GM12875 (cell line): ENCODE results near the gene PTPRG.

Experiments
- H3K4me3 ChIP-seq: one replicate; pipeline ENCODE4 v1.5.1; 2011; ENCODE audit warnings: low read depth, low read length, control low read depth
- TF ChIP-seq, protein P1 (sequence below): IDR thresholded peaks from 2 replicates; pipeline ENCODE4 v1.5.1; 2011; ENCODE audit warnings: low read depth, mild to moderate bottlenecking, control low read depth, inconsistent platforms, low read length, moderate library complexity, borderline replicate concordance; ENCODE audit not compliant: insufficient read depth

The PTPRG gene

DNA sequence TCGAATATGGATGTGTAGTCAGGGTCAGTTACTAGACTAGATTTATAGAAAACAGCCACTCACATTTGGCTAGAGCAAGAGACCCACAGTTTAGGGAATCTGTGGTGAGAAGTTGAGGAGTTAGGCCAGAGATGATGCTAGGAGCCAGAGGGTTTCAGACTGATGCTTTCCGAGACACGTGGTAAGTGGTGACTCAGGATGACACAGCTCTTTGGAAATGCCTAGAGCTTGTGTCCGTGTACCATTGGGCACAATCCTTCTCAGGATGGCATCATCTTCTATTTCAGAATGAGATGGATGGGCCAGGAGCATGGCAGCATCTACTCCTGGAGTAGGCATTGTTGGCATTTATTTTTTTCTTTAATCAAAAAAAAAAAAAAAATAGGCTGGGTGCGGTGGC is 28.5 kb downstream of the PTPRG start:
- TF ChIP-seq, protein P1, sequence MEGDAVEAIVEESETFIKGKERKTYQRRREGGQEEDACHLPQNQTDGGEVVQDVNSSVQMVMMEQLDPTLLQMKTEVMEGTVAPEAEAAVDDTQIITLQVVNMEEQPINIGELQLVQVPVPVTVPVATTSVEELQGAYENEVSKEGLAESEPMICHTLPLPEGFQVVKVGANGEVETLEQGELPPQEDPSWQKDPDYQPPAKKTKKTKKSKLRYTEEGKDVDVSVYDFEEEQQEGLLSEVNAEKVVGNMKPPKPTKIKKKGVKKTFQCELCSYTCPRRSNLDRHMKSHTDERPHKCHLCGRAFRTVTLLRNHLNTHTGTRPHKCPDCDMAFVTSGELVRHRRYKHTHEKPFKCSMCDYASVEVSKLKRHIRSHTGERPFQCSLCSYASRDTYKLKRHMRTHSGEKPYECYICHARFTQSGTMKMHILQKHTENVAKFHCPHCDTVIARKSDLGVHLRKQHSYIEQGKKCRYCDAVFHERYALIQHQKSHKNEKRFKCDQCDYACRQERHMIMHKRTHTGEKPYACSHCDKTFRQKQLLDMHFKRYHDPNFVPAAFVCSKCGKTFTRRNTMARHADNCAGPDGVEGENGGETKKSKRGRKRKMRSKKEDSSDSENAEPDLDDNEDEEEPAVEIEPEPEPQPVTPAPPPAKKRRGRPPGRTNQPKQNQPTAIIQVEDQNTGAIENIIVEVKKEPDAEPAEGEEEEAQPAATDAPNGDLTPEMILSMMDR = no peak
- no peak overlapping the region for H3K4me3 ChIP-seq

DNA sequence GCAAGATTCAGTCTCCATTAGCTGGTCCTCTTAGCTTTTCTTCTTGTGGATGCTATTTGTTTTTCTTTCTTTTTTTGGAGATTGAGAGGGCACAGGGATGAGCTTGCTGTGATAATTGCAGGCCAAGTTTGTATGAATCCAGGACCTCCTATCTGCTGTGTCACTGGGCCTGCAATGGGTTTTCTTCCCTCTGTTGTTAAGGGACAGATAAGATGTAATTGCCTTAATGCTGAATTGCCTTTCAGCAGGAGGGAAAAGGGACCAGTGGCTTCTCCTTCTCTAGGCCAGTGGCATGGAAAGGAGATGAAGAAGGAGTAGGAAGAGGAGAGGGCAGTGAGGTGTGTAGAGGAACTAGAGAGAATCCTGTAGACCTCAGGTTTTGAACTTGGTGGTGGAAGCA is 29.9 kb downstream of the PTPRG start:
- no peak overlapping the region for H3K4me3 ChIP-seq
- TF ChIP-seq, protein P1 = no peak

DNA sequence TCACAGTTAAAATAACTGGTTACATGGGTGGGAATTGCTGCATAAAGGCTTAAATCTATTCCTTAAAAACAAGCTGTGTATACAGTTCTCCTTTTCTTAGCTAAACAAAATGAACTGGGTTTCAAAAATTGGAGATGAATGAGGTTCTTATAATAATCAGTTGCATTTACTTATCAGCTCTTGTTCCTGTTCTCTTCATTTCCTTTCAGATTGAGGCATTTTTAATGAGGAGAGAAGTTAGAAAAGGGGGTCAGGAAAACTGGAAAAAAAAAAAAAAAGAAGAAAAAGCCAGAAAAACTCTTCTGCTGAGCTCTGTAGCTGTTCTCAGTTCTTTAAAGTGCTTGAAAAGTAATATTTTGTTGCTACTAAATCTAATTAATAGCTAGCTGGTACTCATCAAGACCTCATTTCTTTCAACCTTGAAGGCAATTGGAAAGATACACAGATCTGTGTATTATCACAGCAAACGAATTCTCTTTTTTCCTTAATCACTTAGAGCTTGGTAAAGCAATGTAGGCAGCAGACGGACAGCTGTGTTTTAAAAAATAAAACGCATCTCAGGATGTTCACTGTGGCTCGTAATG is 32.2 kb downstream of the PTPRG start:
- TF ChIP-seq, protein P1 = no peak
- no peak overlapping the region for H3K4me3 ChIP-seq

DNA sequence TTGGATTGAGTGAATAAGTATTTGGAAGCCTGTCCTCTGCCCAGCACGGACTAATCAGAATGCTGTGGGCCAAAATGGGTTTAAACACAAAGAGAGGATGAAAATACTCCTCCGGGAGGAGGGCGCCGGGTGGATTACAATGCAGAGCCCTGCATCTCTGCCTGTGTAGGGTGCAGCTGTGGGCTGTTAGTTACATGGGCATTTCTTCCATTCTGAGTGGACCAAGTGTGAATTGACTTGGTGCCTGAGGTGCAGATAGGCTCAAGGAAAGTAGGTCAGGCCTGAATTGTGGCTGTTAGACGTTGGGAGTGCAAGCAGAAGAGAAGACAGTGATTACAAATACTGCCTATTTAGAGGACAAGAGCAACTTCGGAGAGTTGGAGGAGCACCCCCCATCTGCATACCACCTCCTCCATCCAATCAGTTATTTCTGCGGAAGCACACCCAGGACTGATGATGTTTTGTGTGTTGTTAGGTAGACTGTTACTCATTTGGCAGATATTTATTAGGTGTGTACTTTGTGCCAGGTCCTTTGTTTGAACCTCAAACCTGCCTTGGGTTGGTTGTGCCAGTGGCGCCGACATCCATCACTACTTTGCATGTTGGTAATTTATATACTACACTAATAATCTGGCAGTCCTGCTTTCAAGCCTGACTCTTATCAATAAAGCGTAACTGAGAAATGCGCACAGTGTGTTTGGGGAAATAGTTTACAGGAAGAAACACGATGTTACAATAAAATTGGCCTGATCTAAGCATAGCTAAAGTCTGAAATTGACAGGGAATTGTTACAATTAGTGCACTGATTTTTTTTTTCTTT is 33.0 kb downstream of the PTPRG start:
- TF ChIP-seq, protein P1 = no peak
- H3K4me3 ChIP-seq = no peak overlapping the region

DNA sequence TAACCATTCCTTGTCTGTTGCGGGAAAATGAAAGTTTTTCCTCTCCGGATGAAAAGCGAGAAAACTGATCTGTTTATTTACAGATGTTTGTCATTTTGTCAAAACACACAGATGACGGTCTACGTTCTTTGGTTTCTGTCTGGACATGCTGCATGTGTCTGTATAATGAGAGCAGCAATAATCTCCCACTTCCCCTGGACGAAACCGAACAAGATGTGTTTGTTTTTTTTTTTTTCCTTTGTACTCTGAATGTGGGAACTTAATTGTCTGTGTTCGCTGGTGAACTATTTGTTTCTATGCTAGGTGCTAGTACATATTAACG is 33.6 kb downstream of the PTPRG start:
- TF ChIP-seq, protein P1 = no peak
- no peak overlapping the region for H3K4me3 ChIP-seq

DNA sequence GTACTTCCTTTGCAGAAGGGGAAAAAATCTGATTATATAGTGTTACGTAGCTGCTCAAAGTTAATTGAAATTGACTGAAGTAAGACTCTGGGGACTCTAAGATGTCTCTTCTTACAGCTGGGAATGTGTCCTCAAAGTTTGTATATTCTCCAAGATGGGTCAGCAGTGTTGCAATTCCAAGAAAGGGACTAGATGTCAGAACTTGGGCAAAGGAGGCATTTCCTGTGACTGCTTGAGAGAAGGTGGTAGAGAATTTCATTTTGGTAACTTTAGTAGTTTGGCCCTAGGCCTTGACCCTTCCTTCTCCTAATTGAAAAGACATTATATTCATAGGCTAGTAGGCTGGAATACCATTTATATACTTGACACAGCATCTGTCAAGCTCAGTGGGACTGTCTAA is 33.9 kb downstream of the PTPRG start:
- H3K4me3 ChIP-seq = no peak overlapping the region
- TF ChIP-seq, protein P1 = no peak

DNA sequence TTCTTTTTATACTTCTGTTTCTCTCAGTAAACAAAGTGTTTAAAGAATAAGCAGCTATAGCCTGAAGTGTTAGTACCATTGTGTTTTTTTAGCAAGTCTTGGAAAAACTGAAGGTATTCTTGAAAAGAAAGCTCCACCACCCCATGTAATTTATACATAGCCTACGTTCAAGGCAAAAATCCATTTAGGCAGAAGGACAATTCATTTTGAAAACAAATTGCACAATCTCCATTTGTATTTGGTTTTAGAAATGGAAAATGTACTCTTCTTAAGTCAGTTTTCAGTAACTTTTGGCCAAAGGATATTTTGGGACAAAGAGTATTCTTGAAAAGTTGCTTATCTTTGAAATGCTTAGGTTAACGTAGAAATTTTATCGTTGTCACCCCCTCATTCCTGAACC is 34.5 kb downstream of the PTPRG start:
- TF ChIP-seq, protein P1 = no peak

More for the DNA sequence above, 34.5 kb downstream of the PTPRG start:
- no peak overlapping the region for H3K4me3 ChIP-seq
